Measurements from ENCODE around the gene TBC1D22A. TPM values are rescaled to one million over a fixed set of nuclear protein-coding genes. Genes with fewer than 3 reads are reported as not detected.

TBC1D22A gene
- polyA plus RNA-seq, 1 experiment, result 24.2 TPM

DNA sequence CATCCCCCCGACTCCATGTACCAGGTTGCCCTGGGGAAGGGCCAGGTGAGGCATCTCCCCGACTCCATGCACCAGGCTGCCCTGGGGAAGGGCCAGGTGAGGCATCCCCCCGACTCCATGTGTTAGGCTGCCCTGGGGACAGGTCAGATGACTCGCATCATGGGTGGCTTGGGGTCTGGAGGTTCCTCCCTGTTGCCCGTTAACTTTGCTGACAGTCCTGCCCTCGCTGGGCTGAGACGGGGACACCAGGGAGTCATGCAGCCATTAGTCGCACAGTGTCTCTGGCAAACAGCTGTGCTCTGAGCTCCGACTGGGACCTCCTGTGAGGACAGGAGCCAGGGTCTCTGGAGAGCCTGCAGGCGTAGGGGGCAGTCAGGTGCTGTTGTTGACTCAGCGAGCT lies 336.1 kb downstream of the TBC1D22A start:
- no peaks in the 10 kb centered on the region; the same call in 1 of the 2 replicates for H3K36me3 ChIP-seq (ENCODE audit: control insufficient read depth, insufficient read depth, low read length)
- ChIA-PET POLR2A (no interaction called here), CTCF (no interaction called here)
- TF ChIP-seq, protein P1, sequence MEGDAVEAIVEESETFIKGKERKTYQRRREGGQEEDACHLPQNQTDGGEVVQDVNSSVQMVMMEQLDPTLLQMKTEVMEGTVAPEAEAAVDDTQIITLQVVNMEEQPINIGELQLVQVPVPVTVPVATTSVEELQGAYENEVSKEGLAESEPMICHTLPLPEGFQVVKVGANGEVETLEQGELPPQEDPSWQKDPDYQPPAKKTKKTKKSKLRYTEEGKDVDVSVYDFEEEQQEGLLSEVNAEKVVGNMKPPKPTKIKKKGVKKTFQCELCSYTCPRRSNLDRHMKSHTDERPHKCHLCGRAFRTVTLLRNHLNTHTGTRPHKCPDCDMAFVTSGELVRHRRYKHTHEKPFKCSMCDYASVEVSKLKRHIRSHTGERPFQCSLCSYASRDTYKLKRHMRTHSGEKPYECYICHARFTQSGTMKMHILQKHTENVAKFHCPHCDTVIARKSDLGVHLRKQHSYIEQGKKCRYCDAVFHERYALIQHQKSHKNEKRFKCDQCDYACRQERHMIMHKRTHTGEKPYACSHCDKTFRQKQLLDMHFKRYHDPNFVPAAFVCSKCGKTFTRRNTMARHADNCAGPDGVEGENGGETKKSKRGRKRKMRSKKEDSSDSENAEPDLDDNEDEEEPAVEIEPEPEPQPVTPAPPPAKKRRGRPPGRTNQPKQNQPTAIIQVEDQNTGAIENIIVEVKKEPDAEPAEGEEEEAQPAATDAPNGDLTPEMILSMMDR (IDR thresholded peaks at IDR 0.05; ENCODE audit: insufficient read depth, low read depth, low read length), result no peak
- H3K4me3 ChIP-seq (ENCODE audit: low read depth, low read length), result no peak overlapping the region
- no peaks in the 10 kb centered on the region for H3K27me3 ChIP-seq (ENCODE audit: control insufficient read depth, insufficient read depth, low read length)
- DNase-seq (ENCODE audit: low read depth), result no peak

DNA sequence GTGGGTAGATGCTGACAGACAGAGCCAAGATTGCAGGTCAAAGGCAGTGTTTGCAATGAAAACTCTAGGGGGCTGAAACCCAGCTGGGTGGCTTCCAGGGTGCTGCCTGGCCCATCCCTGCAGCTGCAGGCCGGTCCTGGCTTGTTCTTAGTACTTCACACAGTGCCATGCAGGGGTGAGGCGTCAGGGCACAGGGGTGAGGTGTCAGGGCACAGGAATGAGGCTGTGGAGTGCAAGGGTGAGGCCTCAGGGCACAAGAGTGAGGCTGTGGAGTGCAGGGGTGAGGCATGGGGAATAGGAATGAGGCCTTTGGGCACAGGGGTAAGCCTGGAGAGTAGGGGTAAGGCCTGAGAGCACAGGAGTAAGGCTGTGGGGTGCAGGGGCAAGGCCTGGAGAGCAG lies 337.6 kb downstream of the TBC1D22A start:
- DNase-seq (ENCODE audit: low read depth), result no peak
- ChIA-PET POLR2A (no interaction called here), CTCF (interaction anchor here (1.0 kb wide), 1 partner anchor 8 kb away, joined by 3 read pairs; no protein-coding TSS in a partner anchor)
- H3K4me3 ChIP-seq (ENCODE audit: low read depth, low read length), result no peak overlapping the region
- TF ChIP-seq, protein P1 (IDR thresholded peaks at IDR 0.05; ENCODE audit: insufficient read depth, low read depth, low read length), result no peak
- H3K27me3 ChIP-seq (ENCODE audit: control insufficient read depth, insufficient read depth, low read length), result no peaks in the 10 kb centered on the region
- no peaks in the 10 kb centered on the region; the same call in 1 of the 2 replicates for H3K36me3 ChIP-seq (ENCODE audit: control insufficient read depth, insufficient read depth, low read length)

DNA sequence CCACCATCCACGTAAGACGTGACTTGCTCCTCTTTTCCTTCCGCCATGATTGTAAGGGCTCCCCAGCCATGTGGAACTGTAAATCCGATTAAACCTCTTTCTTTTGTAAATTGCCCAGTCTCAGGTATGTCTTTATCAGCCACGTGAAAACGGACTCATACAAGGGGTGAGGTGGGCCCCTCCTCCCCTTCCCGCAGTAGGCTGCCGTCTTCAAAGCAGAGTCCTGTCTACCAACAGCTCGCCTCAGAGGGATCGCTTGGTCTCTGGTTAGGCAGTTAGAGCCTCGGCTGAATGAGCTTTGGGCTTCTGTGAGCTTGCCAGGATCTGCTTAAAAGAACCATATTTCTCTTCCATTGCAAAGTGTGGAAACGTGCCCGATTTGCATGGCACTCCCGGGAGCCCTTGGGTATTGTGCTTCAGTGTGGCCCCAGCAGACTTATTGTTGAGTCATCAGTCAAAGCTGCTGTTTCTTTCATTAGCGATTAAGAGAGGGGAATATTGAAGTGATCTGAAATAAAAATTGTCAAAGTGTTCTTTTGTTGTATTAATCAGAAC lies 338.3 kb downstream of the TBC1D22A start:
- ChIA-PET POLR2A (no interaction called here), CTCF (no interaction called here)
- no peak for DNase-seq (ENCODE audit: low read depth)
- no peaks in the 10 kb centered on the region for H3K27me3 ChIP-seq (ENCODE audit: control insufficient read depth, insufficient read depth, low read length)
- no peaks in the 10 kb centered on the region; the same call in 1 of the 2 replicates for H3K36me3 ChIP-seq (ENCODE audit: control insufficient read depth, insufficient read depth, low read length)
- TF ChIP-seq, protein P1 (IDR thresholded peaks at IDR 0.05; ENCODE audit: insufficient read depth, low read depth, low read length), result no peak
- no peak overlapping the region for H3K4me3 ChIP-seq (ENCODE audit: low read depth, low read length)

DNA sequence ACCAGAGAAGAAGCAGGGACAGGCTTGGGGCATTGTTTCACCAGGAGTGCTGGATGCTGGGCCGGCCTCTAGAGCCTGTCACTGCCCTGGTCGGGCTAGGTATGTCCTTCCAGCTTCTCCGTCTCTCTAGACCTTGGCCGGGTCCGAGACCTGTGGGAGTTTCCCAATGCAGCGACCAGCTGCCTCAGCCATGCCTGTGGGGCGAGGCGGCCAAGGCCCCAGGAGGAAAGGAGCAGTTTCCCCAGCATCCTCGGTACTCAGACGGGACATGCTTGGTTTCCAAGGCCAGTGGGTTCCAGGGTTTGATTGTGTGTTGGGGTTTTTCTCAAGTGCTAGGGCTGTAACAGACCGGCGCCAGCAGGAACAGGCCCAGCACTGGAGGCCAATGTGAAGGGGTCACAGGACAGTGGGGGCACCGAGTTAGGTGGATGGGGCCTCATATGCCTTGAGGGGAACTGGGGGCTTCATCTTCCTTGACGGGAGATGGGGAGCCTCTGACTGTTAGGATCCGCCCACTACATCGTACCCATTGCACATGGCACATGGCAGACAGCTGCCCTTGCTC lies 339.0 kb downstream of the TBC1D22A start:
- ChIA-PET CTCF (no interaction called here), POLR2A (no interaction called here)
- TF ChIP-seq, protein P1 (IDR thresholded peaks at IDR 0.05; ENCODE audit: insufficient read depth, low read depth, low read length), result no peak

DNA sequence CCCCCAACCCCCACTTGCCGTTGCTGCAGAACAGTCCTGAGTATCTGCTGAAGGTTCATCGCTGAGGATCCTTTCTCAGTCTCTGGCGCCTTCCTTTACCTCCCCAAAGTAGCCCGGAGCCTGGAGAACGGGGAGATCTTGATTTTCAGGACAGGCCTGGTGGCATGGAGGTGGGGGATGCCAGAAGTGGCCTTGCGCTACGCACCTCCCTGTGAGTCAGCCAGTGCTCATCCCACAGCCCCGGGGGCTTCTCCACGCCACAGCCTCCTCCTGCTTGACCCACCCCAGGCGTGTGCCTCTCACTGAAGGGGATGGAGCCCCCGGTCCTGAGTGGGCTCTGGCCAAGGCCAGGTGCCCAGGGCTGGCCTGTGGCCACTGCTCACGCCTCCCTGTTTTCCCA lies 339.6 kb downstream of the TBC1D22A start:
- ChIA-PET CTCF (no interaction called here), POLR2A (no interaction called here)
- no peaks in the 10 kb centered on the region for H3K27me3 ChIP-seq (ENCODE audit: control insufficient read depth, insufficient read depth, low read length)
- no peaks in the 10 kb centered on the region; the same call in 1 of the 2 replicates for H3K36me3 ChIP-seq (ENCODE audit: control insufficient read depth, insufficient read depth, low read length)
- TF ChIP-seq, protein P1 (IDR thresholded peaks at IDR 0.05; ENCODE audit: insufficient read depth, low read depth, low read length), result no peak
- no peak for DNase-seq (ENCODE audit: low read depth)
- H3K4me3 ChIP-seq (ENCODE audit: low read depth, low read length), result no peak overlapping the region

More for the DNA sequence above, 339.0 kb downstream of the TBC1D22A start:
- H3K36me3 ChIP-seq (ENCODE audit: control insufficient read depth, insufficient read depth, low read length), result no peaks in the 10 kb centered on the region; the same call in 1 of the 2 replicates
- no peaks in the 10 kb centered on the region for H3K27me3 ChIP-seq (ENCODE audit: control insufficient read depth, insufficient read depth, low read length)
- no peak for DNase-seq (ENCODE audit: low read depth)
- H3K4me3 ChIP-seq (ENCODE audit: low read depth, low read length), result no peak overlapping the region
